ENCODE measurements around the gene FAM83F. TPM values are rescaled to one million over a fixed set of nuclear protein-coding genes. Genes with fewer than 3 reads are reported as not detected.

The FAM83F gene
- total and polyA plus RNA-seq, 9 donors: 0.12 to 3.4 (median 0.66) TPM

- 0 to 1% (median 1%) methylated on average over 35 to 138 of the region's 138 CpGs for WGBS, 3 donors
- intact Hi-C loops (cut with DNase I): loop anchor here in 3 of 4 donors (10.0 kb wide), 3 partner anchors 140 to 300 kb away; partner anchors contain the start of gene ADSL (in 1 of the 3)
- TF ChIP-seq EP300 (IDR thresholded peaks at IDR 0.05) (no peak), CTCF (IDR thresholded peaks at IDR 0.05) (no peak), POLR2A (IDR thresholded peaks at IDR 0.05) (no peak)
- Histone ChIP-seq H3K27me3 (no peaks in the 10 kb centered on the region), H3K27ac (peak overlapping the region; percentile 76 to 96), H3K36me3 (no peaks in the 10 kb centered on the region), H3K4me3 (peak overlapping the region; percentile 88), H3K9me3 (no peaks in the 10 kb centered on the region), H3K4me1 (ENCODE audit: insufficient read depth) (peaks cover 2% of the 10 kb centered on the region)
- peak; percentile 52 to 75 (median 63) for DNase-seq
Observed at GRCh38 chr22:40044870-40045834, 50.4 kb downstream of the FAM83F start.

- DNase-seq: no peak
- intact Hi-C loops (cut with DNase I): loop anchor here in 3 of 4 donors (10.0 kb wide), 3 partner anchors 139 to 299 kb away; partner anchors contain the start of gene ADSL (in 1 of the 3)
- Histone ChIP-seq H3K27me3 (no peaks in the 10 kb centered on the region), H3K36me3 (no peaks in the 10 kb centered on the region), H3K4me1 (ENCODE audit: insufficient read depth) (peaks cover 7% of the 10 kb centered on the region), H3K27ac (no peak overlapping the region), H3K4me3 (no peak overlapping the region), H3K9me3 (no peaks in the 10 kb centered on the region)
- 82 to 87% (median 86%) methylated on average over 9 of the region's 9 CpGs for WGBS, 3 donors
- TF ChIP-seq POLR2A (IDR thresholded peaks at IDR 0.05) (no peak), CTCF (IDR thresholded peaks at IDR 0.05) (no peak), EP300 (IDR thresholded peaks at IDR 0.05) (no peak)
Observed at GRCh38 chr22:40046126-40046525, 51.4 kb downstream of the FAM83F start.

- TF ChIP-seq POLR2A (IDR thresholded peaks at IDR 0.05) (no peak), CTCF (IDR thresholded peaks at IDR 0.05) (no peak), EP300 (IDR thresholded peaks at IDR 0.05) (no peak)
- Histone ChIP-seq H3K27ac (no peak overlapping the region), H3K4me3 (no peak overlapping the region), H3K9me3 (no peaks in the 10 kb centered on the region), H3K4me1 (ENCODE audit: insufficient read depth) (peaks cover 13% of the 10 kb centered on the region), H3K27me3 (no peaks in the 10 kb centered on the region), H3K36me3 (no peaks in the 10 kb centered on the region)
- WGBS, 3 donors: 72 to 82% (median 78%) methylated on average over 3 of the region's 3 CpGs
- DNase-seq: no peak
- intact Hi-C loops (cut with DNase I): loop anchor here in 1 of 4 donors (10.0 kb wide), 1 partner anchor 295 kb away; the partner anchor contains the start of gene ADSL
Observed at GRCh38 chr22:40050258-40050657, 55.5 kb downstream of the FAM83F start.

GRCh38 chr22:40051322-40051721 is 56.6 kb downstream of the FAM83F start:
- Histone ChIP-seq H3K9me3 (no peaks in the 10 kb centered on the region), H3K4me1 (ENCODE audit: insufficient read depth) (peaks cover 13% of the 10 kb centered on the region), H3K27ac (no peak overlapping the region), H3K4me3 (no peak overlapping the region), H3K36me3 (no peaks in the 10 kb centered on the region), H3K27me3 (no peaks in the 10 kb centered on the region)
- 20 to 22% (median 21%) methylated on average over 3 of the region's 3 CpGs for WGBS, 3 donors
- intact Hi-C loops (cut with DNase I): loop anchor here in 1 of 4 donors (10.0 kb wide), 1 partner anchor 293 kb away; the partner anchor contains the start of gene ADSL
- no peak for DNase-seq
- TF ChIP-seq POLR2A (IDR thresholded peaks at IDR 0.05) (no peak), CTCF (IDR thresholded peaks at IDR 0.05) (no peak), EP300 (IDR thresholded peaks at IDR 0.05) (no peak)

All from ovary (tissue), 9 donors.